GM18502 (cell line): ENCODE data around the gene SAMD9L.

Experiments
- ATAC-seq: cut with Tn5 transposase; IDR thresholded peaks from one replicate; pipeline ENCODE4 v1.9.1; 2021; ENCODE audit warnings: mild to moderate bottlenecking; ENCODE audit not compliant: unreplicated experiment, poor library complexity

SAMD9L gene

GRCh38 chr7:93148144-93148543, at the start of gene SAMD9L:
Gene SAMD9L, minus strand, starts transcription at chr7:93148385. Its CDS starts 12,414 bp downstream, at chr7:93135971.
- peak; percentile 68 for ATAC-seq

- ATAC-seq: no peak
Measured at GRCh38 chr7:93196336-93196735, 48.2 kb upstream of the SAMD9L start.

DNA sequence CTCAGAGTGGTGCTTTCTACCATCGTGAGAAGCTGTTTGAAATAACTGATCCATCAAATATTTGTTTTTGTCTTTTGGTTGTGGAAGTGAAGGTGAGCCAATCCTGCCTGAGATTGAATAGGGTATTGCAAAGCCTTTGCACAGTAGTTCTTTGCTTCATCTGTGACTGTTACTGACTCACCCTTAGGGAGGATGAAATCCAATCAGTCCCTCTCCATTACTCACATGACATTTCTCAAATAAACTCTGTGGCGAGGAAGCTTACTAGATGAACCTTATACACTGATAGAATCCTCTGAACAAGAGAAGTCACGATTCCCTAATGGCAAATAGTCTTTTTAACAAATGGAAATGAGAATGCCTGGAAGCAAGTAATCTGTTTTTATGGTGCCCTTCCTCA, 46.2 kb upstream of the SAMD9L start:
- ATAC-seq: no peak

DNA sequence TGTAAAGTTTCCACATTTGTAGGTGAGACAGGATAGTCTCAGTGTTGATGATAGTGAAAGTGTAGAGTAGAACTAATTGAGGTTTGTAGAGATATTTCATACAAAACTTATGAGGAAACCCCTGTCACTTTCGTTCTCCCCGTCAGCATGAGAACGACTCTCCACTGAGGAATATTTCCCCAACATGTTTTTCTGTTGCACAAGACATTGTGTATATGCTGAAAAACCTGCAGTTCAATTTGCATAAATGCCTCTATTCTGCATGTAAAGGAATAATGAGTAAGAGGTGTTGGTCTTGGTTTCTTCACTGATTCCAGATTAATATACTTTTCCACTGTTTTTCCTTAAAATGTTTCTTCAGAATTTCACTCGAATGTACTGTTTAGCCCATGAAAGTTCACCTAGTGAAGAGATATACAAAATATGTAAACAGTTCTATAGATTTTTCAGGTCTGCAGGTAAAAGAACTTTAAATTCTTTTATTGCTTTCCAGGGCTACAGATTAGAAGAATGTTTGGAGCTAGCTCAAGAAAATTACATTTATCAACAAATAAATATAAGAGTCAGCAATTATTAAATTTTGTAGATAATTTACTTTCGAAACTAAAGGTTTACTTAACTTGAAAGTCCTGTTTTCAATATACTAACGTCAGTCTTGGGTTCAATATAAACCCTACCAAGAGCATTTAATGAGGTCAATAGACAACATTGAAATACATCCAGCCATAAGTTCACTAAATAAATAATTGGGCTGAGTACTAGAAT, 40.9 kb upstream of the SAMD9L start:
- ATAC-seq: no peak

- no peak for ATAC-seq
Measured at GRCh38 chr7:93185303-93186027, 37.3 kb upstream of the SAMD9L start.

GRCh38 chr7:93179173-93179572, 31.0 kb upstream of the SAMD9L start:
- no peak for ATAC-seq

GRCh38 chr7:93178213-93178612, 30.0 kb upstream of the SAMD9L start:
- no peak for ATAC-seq

DNA sequence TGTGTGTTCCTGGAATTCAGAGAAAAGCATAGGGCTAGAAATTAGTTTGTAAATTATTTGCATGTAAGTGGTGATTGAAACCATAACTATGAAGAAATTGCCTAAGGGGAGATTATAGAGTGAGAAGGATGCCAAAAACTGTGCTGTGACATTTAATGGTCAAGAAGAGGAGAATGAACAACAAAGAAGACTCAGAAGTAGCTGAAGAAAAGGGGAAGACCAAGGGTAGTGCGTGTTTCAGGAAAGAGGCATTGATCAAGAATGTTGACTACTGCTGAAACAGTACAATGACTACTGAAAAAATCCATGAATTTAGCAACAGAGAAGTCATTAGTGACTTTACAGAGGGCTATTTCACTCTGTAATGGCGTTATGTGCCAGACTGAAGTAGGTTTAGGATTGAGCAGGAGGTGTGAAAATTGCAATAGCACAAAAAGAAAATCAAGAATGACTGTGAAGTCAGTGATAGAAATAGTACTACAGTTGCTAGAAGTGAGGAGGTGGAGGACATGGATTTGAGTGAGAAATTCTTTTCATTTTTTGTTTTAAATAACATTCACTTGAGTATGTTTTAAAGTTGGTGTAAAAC, 28.9 kb upstream of the SAMD9L start:
- no peak for ATAC-seq

- no peak for ATAC-seq
Measured at GRCh38 chr7:93175219-93175618, 27.0 kb upstream of the SAMD9L start.

DNA sequence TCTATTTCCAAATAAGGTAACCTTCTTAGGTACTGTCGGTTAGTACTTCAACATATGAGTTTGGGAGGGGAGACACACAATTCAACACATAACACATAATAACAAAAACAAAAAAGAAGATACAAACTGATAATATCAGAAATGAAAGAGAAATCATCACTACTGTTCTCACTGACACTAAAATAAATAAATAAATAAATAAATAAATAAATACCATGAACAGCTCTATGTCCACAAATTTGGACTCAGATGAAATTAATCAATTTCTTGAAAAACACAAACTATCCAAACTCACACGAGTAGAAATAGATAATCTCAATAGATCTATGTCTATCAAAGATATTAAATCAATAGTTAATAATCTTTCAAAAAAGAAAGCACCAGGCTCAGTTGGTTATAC, 24.5 kb upstream of the SAMD9L start:
- no peak for ATAC-seq

GRCh38 chr7:93171606-93172226, 23.5 kb upstream of the SAMD9L start:
- no peak for ATAC-seq

GRCh38 chr7:93165447-93165846, 17.3 kb upstream of the SAMD9L start:
- ATAC-seq: peak; percentile 99

- no peak for ATAC-seq
Measured at GRCh38 chr7:93164766-93165165, 16.6 kb upstream of the SAMD9L start.

DNA sequence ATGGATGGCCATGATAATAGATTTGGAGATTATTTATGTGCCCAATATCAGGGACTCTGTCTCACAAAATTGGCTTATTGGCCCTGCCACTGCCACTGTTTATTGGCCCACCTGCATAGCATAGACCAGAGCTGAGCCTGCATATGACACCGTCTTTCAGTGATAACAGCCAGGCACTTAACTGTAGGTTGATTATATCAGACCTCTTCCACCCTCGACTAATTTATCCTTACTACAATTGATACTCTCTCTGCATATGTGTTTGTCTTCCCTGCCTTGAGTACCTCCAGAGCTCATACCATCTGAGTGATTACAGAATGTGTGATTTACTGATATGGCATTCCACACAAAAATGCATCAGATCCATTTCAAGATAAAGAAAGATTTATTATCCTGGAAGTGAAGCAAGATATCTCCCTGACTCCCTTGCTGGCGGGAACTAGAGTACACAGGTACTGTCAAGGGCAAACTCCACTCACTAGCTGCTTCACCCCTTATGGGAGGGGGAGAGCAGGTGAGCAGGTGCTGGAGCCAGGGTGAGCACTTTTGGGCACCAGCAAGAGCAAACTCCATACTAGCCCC, 13.1 kb upstream of the SAMD9L start:
- ATAC-seq: no peak

DNA sequence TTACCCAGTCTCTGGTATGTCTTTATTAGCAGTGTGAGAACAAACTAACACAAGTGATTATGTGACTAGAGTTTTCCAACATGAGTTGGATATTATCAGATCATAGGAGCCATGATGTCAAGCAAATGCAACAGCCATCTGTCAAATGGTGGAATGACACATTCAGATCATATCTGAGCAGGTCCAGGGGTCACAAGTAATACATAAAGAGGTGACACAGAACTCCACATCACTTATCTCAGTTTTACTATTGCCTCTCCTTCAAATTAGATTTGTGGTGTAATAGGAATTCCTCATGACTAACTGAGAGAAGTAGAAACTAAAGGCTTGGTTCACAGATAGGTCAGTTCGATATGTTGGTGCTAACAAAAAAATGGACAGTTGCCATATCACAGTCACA, 12.2 kb upstream of the SAMD9L start:
- ATAC-seq: no peak

DNA sequence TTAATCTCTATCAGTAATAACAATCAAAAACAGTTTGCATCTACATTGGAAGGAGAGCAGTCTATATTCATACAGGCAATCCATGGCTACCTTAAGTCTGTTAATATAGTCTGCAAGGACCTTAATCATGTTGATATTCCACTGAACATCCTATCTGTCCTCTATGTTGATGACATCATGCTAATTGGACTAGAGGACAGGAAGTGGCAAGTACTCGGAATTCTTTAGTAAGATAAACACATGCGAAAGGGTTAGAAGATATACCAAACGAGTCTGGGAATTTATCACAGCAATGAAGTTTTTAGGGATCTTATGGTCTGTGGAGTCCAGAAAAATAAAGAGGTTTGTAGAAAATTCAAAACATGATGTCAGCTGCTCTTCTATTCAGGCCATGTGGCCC, 11.3 kb upstream of the SAMD9L start:
- ATAC-seq: no peak

DNA sequence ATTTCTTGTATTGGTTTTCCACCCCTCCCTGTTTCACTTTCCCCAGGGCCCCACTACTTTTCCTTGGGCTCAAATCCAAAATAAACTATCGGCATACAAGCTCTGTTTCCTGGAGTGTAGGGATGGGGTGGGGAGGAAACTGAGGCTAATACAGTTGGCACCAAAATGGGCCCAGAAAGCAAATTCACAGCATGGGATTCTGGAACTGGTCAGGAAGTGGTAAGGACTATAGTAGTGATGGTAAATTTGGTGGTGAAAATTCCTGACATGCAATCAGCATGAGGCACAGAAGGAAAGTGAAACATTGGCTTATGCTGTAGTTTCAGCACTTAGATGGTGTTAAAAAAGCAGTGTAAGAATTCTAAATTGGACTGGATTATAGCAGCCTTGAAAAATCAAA, 8.7 kb upstream of the SAMD9L start:
- no peak for ATAC-seq

GRCh38 chr7:93150200-93150835, 2.1 kb upstream of the SAMD9L start:
- no peak for ATAC-seq

DNA sequence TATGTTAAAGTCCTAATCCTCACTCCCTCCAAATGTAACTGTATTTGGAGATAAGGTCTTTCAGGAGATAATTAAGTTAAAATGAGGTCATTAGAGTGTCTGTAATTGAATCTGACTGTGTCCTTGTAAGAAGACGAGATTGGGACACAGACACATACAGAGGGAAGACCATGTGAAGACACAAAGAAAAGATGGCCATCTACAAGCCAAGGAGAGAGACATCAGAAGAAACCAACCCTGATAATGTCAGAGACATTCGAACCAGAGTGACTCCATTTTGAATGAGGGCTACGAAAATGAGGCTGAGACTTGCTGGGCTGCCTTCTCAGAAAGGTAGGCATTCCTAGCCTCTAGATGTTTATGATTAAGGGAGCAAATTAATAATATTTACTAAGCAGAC, 542 bp upstream of the SAMD9L start:
- ATAC-seq: no peak

DNA sequence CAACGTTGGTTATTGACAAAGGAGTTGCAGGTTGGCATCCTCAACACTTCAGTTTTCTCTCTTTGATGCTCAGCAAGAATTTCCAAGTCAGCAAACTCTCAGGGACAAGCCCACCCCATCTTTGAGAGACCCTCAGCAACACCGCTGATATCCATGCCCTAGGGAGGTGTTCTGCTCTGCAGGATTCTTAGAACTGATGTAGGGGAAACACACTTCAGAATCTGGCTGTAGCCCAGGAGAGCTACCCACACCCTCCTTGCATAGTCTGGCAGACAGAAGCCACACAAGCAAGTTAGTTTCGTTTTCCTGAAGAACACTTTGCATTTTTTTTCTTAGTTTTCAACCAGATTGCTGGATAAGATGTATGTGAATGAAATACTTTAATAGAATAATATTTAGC, 822 bp downstream of the SAMD9L start:
- ATAC-seq: peak; percentile 85
